WTC11 (cell line): Measurements from ENCODE around the gene SIX4. TPM values are rescaled to one million over a fixed set of nuclear protein-coding genes. Genes with fewer than 3 reads are reported as not detected.
A peak's percentile ranks its signal among the peaks of the same experiment; 100 is the strongest.

Experiments
- AFF4 ChIP-seq: sonication (generic); formaldehyde crosslinking; IDR thresholded peaks from 2 replicates; pipeline ENCODE4 v1.8.1; 2023; ENCODE audit warnings: mild to moderate bottlenecking, missing genetic modification reagents, borderline replicate concordance
- E2F1 ChIP-seq: sonication (generic); formaldehyde crosslinking; IDR thresholded peaks from 2 replicates; pipeline ENCODE4 v1.8.0; 2022; ENCODE audit warnings: mild to moderate bottlenecking, missing genetic modification reagents
- FOXP1 ChIP-seq: sonication (generic); formaldehyde crosslinking; IDR thresholded peaks from 2 replicates; pipeline ENCODE4 v1.8.0; 2022; ENCODE audit warnings: missing genetic modification reagents, mild to moderate bottlenecking, moderate library complexity, borderline replicate concordance
- GTF2I ChIP-seq: fragments of 250-450 bp; sonication (Bioruptor Pico); conservative IDR thresholded peaks from 2 replicates; pipeline ENCODE4 v1.4.0; 2021; ENCODE audit warnings: mild to moderate bottlenecking
- JUN ChIP-seq: sonication (generic); formaldehyde crosslinking; IDR thresholded peaks from 2 replicates; pipeline ENCODE4 v1.8.0; 2023; ENCODE audit warnings: mild to moderate bottlenecking, missing genetic modification reagents
- NR1H2 ChIP-seq: sonication (generic); formaldehyde crosslinking; IDR thresholded peaks from 2 replicates; pipeline ENCODE4 v1.9.0; 2021; ENCODE audit warnings: mild to moderate bottlenecking, moderate library complexity, missing genetic modification reagents
- PRRX2 ChIP-seq: fragments of 250-450 bp; sonication (Bioruptor Pico); IDR thresholded peaks from 2 replicates; pipeline ENCODE4 v1.8.0; 2021; ENCODE audit warnings: mild to moderate bottlenecking
- RELA ChIP-seq: sonication (generic); formaldehyde crosslinking; IDR thresholded peaks from 2 replicates; pipeline ENCODE4 v1.8.1; 2022; ENCODE audit warnings: missing genetic modification reagents, mild to moderate bottlenecking, borderline replicate concordance
- TCF7 ChIP-seq: sonication (generic); formaldehyde crosslinking; IDR thresholded peaks from 2 replicates; pipeline ENCODE4 v1.8.0; 2022; ENCODE audit warnings: mild to moderate bottlenecking, low read depth, missing genetic modification reagents, moderate library complexity
- TP53 ChIP-seq: sonication (generic); formaldehyde crosslinking; IDR thresholded peaks from 2 replicates; pipeline ENCODE4 v1.8.1; 2023; ENCODE audit warnings: mild to moderate bottlenecking, missing genetic modification reagents
- ZBTB21 ChIP-seq: sonication (generic); formaldehyde crosslinking; IDR thresholded peaks from 2 replicates; pipeline ENCODE4 v1.8.1; 2023; ENCODE audit warnings: mild to moderate bottlenecking, missing genetic modification reagents, borderline replicate concordance
- ZNF416 ChIP-seq: fragments of 250-450 bp; sonication (Bioruptor Pico); IDR thresholded peaks from 2 replicates; pipeline ENCODE4 v1.9.0; 2021; ENCODE audit warnings: mild to moderate bottlenecking, inconsistent platforms
- total RNA-seq: library from RNA; stranded (reverse); gene quantifications from 3 replicates; pipeline ENCODE4 v1.2.3, GENCODE V29; 2021
- TF ChIP-seq, protein P1 (sequence below): sonication (generic); formaldehyde crosslinking; IDR thresholded peaks from 2 replicates; pipeline ENCODE4 v1.8.0; 2022; ENCODE audit warnings: missing genetic modification reagents
- TF ChIP-seq, protein P2 (sequence below): fragments of 250-450 bp; sonication (Bioruptor Pico); IDR thresholded peaks from 2 replicates; pipeline ENCODE4 v1.8.0; 2021; ENCODE audit warnings: mild to moderate bottlenecking
- TF ChIP-seq, protein P3 (sequence below): sonication (generic); formaldehyde crosslinking; IDR thresholded peaks from 2 replicates; pipeline ENCODE4 v1.8.1; 2022; ENCODE audit warnings: mild to moderate bottlenecking, missing genetic modification reagents, moderate library complexity, borderline replicate concordance
- TF ChIP-seq, protein P4 (sequence below): sonication (generic); formaldehyde crosslinking; IDR thresholded peaks from 2 replicates; pipeline ENCODE4 v1.8.0; 2023; ENCODE audit warnings: missing genetic modification reagents, mild to moderate bottlenecking, borderline replicate concordance
- TF ChIP-seq, protein P5 (sequence below): fragments of 250-450 bp; sonication (Bioruptor Pico); conservative IDR thresholded peaks from 2 replicates; pipeline ENCODE4 v1.9.0; 2021; ENCODE audit warnings: mild to moderate bottlenecking
- TF ChIP-seq, protein P6 (sequence below): sonication (generic); formaldehyde crosslinking; IDR thresholded peaks from 2 replicates; pipeline ENCODE4 v1.8.0; 2023; ENCODE audit warnings: missing genetic modification reagents

Gene SIX4
- total RNA-seq, 1 experiment from 2014 or later: 41.8 TPM

DNA sequence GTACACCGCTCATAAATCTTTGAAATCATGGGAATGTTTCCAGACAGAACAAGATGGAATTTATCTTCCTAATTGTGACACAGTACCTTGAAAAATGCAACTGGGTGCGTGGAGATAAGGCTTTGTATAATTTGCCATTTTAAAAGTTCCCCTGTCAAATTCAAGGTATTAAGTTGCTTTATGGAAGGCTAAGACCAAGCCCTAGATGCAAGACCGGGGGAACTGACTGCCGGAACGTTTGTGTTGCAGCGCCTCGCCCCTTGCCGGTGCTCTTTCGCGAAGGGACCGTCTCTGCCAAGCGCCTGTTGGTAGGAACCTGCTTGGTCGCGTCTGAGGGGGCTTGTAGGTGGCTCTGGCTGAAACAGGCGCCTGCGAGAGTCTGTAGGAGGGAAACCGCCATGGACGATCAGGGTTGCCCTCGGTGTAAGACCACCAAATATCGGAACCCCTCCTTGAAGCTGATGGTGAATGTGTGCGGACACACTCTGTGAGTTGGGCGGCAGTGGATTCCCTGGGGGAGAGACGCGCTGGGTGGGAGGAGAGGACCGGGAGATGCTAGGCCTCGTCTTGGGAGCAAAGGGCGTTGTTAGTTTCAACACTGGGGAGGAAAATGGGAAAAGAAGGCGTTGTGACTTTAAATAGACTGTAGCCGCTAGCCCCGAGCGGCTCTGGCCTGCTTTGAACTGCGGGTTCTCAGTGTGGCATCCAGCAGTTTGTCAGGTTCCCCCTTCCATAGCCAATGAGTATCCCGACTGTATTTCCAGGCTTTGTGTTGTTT lies 10.5 kb upstream of the SIX4 start, which contains the start of gene MNAT1 (continued):
- TF ChIP-seq, protein P1, sequence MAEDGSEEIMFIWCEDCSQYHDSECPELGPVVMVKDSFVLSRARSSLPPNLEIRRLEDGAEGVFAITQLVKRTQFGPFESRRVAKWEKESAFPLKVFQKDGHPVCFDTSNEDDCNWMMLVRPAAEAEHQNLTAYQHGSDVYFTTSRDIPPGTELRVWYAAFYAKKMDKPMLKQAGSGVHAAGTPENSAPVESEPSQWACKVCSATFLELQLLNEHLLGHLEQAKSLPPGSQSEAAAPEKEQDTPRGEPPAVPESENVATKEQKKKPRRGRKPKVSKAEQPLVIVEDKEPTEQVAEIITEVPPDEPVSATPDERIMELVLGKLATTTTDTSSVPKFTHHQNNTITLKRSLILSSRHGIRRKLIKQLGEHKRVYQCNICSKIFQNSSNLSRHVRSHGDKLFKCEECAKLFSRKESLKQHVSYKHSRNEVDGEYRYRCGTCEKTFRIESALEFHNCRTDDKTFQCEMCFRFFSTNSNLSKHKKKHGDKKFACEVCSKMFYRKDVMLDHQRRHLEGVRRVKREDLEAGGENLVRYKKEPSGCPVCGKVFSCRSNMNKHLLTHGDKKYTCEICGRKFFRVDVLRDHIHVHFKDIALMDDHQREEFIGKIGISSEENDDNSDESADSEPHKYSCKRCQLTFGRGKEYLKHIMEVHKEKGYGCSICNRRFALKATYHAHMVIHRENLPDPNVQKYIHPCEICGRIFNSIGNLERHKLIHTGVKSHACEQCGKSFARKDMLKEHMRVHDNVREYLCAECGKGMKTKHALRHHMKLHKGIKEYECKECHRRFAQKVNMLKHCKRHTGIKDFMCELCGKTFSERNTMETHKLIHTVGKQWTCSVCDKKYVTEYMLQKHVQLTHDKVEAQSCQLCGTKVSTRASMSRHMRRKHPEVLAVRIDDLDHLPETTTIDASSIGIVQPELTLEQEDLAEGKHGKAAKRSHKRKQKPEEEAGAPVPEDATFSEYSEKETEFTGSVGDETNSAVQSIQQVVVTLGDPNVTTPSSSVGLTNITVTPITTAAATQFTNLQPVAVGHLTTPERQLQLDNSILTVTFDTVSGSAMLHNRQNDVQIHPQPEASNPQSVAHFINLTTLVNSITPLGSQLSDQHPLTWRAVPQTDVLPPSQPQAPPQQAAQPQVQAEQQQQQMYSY: no peak
- TF ChIP-seq NR1H2 (CRISPR knock-in tag) (no peak), GTF2I (no peak), E2F1 (CRISPR knock-in tag) (no peak), AFF4 (CRISPR knock-in tag) (peak; percentile 85; the same call in 1 of the 2 replicates), JUN (CRISPR knock-in tag) (peak; percentile 49; the same call in 1 of the 2 replicates), PRRX2 (CRISPR knock-in tag) (no peak), FOXP1 (peak; percentile 57; the same call in 1 of the 2 replicates), ZNF416 (CRISPR knock-in tag) (no peak), TCF7 (CRISPR knock-in tag) (no peak), TP53 (peak; percentile 87), ZBTB21 (CRISPR knock-in tag) (0 out of 2 replicates have a peak, but pooled peaks have one; percentile 19), RELA (no peak)
- TF ChIP-seq, protein P2, sequence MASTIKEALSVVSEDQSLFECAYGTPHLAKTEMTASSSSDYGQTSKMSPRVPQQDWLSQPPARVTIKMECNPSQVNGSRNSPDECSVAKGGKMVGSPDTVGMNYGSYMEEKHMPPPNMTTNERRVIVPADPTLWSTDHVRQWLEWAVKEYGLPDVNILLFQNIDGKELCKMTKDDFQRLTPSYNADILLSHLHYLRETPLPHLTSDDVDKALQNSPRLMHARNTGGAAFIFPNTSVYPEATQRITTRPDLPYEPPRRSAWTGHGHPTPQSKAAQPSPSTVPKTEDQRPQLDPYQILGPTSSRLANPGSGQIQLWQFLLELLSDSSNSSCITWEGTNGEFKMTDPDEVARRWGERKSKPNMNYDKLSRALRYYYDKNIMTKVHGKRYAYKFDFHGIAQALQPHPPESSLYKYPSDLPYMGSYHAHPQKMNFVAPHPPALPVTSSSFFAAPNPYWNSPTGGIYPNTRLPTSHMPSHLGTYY: no peak
- TF ChIP-seq, protein P3, sequence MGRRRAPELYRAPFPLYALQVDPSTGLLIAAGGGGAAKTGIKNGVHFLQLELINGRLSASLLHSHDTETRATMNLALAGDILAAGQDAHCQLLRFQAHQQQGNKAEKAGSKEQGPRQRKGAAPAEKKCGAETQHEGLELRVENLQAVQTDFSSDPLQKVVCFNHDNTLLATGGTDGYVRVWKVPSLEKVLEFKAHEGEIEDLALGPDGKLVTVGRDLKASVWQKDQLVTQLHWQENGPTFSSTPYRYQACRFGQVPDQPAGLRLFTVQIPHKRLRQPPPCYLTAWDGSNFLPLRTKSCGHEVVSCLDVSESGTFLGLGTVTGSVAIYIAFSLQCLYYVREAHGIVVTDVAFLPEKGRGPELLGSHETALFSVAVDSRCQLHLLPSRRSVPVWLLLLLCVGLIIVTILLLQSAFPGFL (CRISPR knock-in tag): no peak
- TF ChIP-seq, protein P4, sequence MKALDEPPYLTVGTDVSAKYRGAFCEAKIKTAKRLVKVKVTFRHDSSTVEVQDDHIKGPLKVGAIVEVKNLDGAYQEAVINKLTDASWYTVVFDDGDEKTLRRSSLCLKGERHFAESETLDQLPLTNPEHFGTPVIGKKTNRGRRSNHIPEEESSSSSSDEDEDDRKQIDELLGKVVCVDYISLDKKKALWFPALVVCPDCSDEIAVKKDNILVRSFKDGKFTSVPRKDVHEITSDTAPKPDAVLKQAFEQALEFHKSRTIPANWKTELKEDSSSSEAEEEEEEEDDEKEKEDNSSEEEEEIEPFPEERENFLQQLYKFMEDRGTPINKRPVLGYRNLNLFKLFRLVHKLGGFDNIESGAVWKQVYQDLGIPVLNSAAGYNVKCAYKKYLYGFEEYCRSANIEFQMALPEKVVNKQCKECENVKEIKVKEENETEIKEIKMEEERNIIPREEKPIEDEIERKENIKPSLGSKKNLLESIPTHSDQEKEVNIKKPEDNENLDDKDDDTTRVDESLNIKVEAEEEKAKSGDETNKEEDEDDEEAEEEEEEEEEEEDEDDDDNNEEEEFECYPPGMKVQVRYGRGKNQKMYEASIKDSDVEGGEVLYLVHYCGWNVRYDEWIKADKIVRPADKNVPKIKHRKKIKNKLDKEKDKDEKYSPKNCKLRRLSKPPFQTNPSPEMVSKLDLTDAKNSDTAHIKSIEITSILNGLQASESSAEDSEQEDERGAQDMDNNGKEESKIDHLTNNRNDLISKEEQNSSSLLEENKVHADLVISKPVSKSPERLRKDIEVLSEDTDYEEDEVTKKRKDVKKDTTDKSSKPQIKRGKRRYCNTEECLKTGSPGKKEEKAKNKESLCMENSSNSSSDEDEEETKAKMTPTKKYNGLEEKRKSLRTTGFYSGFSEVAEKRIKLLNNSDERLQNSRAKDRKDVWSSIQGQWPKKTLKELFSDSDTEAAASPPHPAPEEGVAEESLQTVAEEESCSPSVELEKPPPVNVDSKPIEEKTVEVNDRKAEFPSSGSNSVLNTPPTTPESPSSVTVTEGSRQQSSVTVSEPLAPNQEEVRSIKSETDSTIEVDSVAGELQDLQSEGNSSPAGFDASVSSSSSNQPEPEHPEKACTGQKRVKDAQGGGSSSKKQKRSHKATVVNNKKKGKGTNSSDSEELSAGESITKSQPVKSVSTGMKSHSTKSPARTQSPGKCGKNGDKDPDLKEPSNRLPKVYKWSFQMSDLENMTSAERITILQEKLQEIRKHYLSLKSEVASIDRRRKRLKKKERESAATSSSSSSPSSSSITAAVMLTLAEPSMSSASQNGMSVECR (CRISPR knock-in tag): peak; percentile 88; the same call in 1 of the 2 replicates
- TF ChIP-seq, protein P5, sequence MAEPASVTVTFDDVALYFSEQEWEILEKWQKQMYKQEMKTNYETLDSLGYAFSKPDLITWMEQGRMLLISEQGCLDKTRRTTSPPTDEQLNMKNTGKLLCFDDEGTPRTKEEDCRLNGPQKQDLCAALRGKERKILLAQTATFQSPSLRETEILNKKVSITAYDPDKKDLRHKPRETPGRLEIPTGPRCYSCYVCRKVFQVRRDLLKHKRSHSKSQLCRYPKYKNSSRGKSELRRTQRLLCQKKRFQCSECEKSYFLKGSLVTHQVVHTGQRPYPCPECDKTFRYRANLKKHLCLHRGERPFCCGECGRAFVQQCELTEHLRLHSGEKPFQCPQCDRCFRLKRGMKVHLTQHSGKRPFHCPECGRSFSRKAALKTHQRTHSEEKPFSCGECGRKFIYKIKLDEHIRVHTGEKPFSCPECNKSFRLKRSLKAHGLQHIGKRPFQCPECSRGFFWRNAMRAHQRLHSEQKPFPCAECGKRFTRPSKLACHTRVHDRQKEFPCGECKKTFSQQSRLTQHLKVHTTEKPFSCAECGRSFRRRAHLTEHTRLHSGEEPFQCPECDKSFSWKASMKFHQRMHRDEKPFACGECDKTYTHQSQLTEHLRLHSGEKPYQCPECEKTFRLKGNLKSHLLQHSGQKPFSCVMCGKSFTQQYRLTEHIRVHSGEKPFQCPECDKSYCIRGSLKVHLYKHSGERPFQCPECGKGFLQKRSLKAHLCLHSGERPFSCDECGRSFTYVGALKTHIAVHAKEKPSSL (CRISPR knock-in tag): no peak
- TF ChIP-seq, protein P6, sequence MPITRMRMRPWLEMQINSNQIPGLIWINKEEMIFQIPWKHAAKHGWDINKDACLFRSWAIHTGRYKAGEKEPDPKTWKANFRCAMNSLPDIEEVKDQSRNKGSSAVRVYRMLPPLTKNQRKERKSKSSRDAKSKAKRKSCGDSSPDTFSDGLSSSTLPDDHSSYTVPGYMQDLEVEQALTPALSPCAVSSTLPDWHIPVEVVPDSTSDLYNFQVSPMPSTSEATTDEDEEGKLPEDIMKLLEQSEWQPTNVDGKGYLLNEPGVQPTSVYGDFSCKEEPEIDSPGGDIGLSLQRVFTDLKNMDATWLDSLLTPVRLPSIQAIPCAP (CRISPR knock-in tag): 0 out of 2 replicates have a peak, but pooled peaks have one; percentile 48
